GM19099 (cell line): Measurements from ENCODE around the gene IPO11.

ENCODE experiments used
- POLR2A ChIP-seq: IDR thresholded peaks from 3 replicates; pipeline ENCODE4 v1.6.1; 2011; ENCODE audit warnings: low read depth; ENCODE audit not compliant: insufficient read length; ENCODE audit errors: extremely low read depth

IPO11 gene

DNA sequence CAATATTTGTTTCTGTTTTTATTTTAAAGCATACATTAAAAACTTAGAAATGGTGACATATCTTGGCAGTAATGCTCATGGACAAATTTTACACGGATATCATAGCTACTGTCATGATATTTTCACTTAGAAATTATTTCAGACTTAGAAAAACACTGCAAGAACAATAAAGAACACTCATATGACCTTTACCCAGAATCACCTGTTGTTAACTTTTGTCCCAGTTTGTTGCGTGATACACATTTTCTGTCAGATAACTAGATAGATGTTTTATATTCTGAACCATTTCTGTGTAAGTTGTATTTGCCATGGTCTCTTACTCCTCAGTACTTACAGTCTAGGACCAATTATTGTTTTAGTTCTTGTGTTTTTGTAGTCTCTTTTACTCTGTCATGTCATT, 162.5 kb downstream of the IPO11 start:
- no peak for TF ChIP-seq POLR2A

DNA sequence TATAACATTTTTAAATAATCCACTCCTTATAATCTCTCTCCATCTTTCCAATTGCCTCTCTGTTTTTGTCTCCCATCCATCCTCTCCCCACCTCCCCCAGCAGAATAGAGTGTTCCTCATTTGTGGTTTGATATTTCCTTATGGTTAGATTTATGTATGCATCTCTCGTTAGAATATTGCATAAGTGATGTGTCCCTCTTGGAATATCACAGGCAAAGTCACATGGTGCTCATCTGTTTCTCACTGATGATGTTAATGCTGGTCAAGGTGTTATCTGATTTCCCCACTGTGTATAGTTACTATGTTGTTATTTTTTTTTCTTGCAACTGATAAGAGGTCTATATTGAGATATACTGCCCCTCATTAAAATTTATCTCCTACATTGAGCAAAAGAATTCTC, 162.9 kb downstream of the IPO11 start:
- no peak for TF ChIP-seq POLR2A

DNA sequence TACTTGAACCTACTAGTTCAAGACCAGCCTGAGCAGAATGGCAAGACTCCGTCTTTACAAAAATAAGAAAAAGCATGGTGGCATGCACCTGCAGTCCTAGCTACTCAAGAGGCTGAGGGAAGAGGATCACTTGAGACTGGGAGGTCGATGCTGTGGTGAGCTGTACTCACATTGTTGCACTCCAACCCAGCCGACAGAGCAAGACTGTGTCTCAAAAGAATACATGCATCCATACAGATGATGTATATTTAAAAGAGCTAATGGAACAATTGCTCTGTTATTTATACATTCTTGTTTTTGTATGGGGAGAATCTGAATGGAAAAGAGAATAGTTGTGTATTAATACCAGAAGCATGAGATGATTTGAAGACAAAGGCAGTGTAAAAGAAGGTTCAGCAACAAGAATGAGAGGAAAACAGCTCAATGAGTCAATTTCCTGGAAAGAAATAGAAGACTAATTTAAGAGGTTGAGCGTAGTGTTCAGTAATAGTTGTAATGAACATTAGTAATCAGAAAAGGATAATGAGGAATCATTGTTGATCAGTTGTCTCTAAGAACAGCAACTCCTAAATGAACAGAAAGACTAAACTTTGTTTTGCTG, 164.1 kb downstream of the IPO11 start:
- no peak for TF ChIP-seq POLR2A

DNA sequence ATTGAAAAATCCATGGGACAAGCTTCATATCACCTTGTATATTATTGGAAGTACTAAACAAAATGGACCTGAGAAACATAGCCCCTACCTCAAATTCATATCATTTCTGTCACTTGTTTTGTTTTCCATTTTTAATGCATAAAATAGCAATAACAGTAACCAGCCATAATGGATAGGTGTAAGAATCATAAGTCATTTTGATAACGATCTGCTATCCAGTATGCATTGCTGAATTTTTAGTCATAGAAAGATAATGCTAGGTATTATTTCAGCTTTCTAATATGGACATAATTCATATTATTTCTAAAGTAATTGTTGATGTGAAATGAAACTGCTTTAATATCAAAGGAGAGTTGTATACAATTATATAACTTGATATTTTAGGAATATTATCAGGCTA, 164.9 kb downstream of the IPO11 start:
- no peak for TF ChIP-seq POLR2A

GRCh38 chr5:62578540-62578939, 166.0 kb downstream of the IPO11 start, which contains the start of gene LRRC70:
LRRC70 (plus strand) TSS chr5:62578819; CDS start chr5:62579439, 620 bp downstream.
- no peak for TF ChIP-seq POLR2A

DNA sequence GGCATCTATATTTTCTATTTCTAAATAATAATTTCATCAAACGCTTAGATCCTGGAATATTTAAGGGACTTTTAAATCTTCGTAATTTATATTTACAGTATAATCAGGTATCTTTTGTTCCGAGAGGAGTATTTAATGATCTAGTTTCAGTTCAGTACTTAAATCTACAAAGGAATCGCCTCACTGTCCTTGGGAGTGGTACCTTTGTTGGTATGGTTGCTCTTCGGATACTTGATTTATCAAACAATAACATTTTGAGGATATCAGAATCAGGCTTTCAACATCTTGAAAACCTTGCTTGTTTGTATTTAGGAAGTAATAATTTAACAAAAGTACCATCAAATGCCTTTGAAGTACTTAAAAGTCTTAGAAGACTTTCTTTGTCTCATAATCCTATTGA, 167.2 kb downstream of the IPO11 start:
- no peak for TF ChIP-seq POLR2A

GRCh38 chr5:62581836-62582597, 169.5 kb downstream of the IPO11 start:
- no peak for TF ChIP-seq POLR2A

GRCh38 chr5:62584391-62584790, 171.8 kb downstream of the IPO11 start:
- TF ChIP-seq POLR2A: no peak

DNA sequence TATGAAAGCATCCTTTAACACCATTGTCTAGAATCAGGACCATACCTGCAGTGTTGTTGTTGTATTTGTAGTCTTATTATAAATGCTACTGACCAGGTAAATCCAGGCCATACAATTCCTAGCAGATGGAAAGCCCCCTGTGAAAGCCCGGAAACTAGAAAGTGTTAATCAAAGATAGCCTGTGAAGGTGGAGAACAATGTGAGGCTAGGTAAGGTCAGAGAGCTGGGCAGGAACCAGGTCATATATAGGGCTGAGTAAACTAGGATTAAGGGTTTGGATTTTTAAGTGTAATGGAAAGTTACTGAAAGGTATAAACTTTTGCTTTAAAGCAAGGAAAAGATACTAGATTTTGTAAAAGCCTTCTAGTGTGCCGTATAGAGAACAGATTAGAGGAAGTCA, 172.7 kb downstream of the IPO11 start:
- TF ChIP-seq POLR2A: no peak

GRCh38 chr5:62585751-62586150, 173.2 kb downstream of the IPO11 start:
- no peak for TF ChIP-seq POLR2A

GRCh38 chr5:62587737-62588136, 175.2 kb downstream of the IPO11 start:
- TF ChIP-seq POLR2A: no peak

GRCh38 chr5:62588668-62589067, 176.1 kb downstream of the IPO11 start:
- TF ChIP-seq POLR2A: no peak

- no peak for TF ChIP-seq POLR2A
Observed at GRCh38 chr5:62589504-62589903, 176.9 kb downstream of the IPO11 start.

DNA sequence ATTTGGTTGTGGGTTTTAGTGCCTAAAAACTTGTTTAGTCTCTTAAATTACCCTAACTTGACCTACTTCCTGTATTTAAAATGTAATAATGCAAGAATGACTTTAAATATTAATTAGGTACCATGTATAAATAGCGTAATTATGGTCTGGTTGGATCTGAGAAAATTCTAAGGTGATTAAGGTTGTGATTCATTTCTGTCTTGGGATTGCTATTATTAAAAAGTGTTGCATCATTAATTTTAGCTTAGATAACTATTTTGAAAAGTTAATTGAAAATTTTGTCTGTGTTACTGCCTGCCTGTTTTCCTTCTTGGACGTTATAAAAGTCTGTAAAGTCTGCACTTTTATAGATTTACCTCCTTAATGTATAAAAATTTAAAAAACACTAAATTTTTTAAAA, 177.8 kb downstream of the IPO11 start:
- TF ChIP-seq POLR2A: no peak

GRCh38 chr5:62592558-62592957, 180.0 kb downstream of the IPO11 start:
- no peak for TF ChIP-seq POLR2A

DNA sequence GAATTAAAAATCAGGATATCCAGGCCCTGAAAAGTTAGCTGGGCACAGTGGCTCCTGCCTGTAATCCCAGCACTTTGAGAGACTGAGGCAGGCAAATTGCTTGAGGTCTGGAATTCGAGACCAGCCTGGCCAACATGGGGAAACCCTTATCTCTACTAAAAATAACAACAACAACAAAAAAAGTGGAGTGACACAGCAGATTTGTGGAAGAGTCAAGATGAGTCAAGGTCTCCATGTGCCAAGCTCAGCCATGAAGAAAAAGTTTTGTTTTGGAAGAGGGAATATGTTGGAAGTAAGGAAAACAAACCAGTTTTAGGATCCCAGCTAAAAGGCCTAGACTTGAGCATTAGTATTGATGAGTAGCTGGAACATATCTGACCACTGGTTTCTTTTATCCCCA, 180.8 kb downstream of the IPO11 start:
- TF ChIP-seq POLR2A: no peak
